Adrenal gland (tissue), 12 donors: Measurements from ENCODE around the gene SLC2A2. TPM values are rescaled to one million over a fixed set of nuclear protein-coding genes. Genes with fewer than 3 reads are reported as not detected.

Source experiments
- DNase-seq, 7 donors: peaks; one replicate each; pipeline ENCODE4 v3.0.0-alpha.2; 2019 to 2020
- H3K27ac ChIP-seq, 5 donors: fragments of 200-600 bp; sonication (generic) in 4 of 5; 1 replicate in 3 of 5; 2 replicates in 2 of 5; pipeline versions ENCODE4 v1.5.1 to v1.8.0; 2016 to 2020; ENCODE audit warnings: mild to moderate bottlenecking in 1 of 5
- H3K27me3 ChIP-seq: fragments of 200-600 bp; 2 replicates; pipeline ENCODE4 v1.8.0; 2021
- H3K36me3 ChIP-seq, 2 donors: fragments of 200-600 bp; replicated peaks in 1 of 2; 1 replicate in 1 of 2; 2 replicates in 1 of 2; pipeline versions ENCODE4 v1.5.1 to v1.8.0; 2018 to 2022
- H3K4me1 ChIP-seq, 2 donors: fragments of 200-600 bp; replicated peaks in 1 of 2; 1 replicate in 1 of 2; 2 replicates in 1 of 2; pipeline versions ENCODE4 v1.5.1 to v1.8.0; 2018 to 2021
- H3K4me3 ChIP-seq, 4 donors: fragments of 200-600 bp; sonication (generic) in 3 of 4; one replicate each; pipeline ENCODE4 v1.5.1; 2016 to 2018
- H3K9me3 ChIP-seq, 3 donors: fragments of 200-600 bp; sonication (generic) in 1 of 3; replicated peaks in 1 of 3; 1 replicate in 2 of 3; 2 replicates in 1 of 3; pipeline versions ENCODE4 v1.5.1 to v1.8.0; 2016 to 2021
- CTCF ChIP-seq, 6 experiments: fragments of 450-650 bp in 4 of 6; fragments of 200-600 bp in 2 of 6; sonication (generic) in 1 of 6; IDR thresholded peaks; 1 replicate in 5 of 6; 2 replicates in 1 of 6; pipeline versions ENCODE4 v1.5.1 to v1.8.0; 2016 to 2021; ENCODE audit warnings: antibody characterized with exemption in 6 of 6, mild to moderate bottlenecking in 2 of 6, moderate library complexity in 1 of 6
- POLR2A ChIP-seq, 2 donors: fragments of 450-650 bp; IDR thresholded peaks; one replicate each; pipeline ENCODE4 v1.6.1; 2017; ENCODE audit warnings: antibody characterized with exemption in 2 of 2, mild to moderate bottlenecking in 2 of 2, moderate library complexity in 1 of 2
- WGBS, 4 donors: extraction: QIAGEN DNeasy Blood & Tissue Kit in 2 of 4; methylation state at CpG; one replicate each; pipeline versions ENCODE4 v1.1.5 to v1.1.7; 2013 to 2017; 5-methylcytosine and 5-hydroxymethylcytosine counted together
- intact Hi-C, 2 donors: fragments of 100-400 bp; cut with DNase I; formaldehyde crosslinking; loops; one replicate each; pipeline versions ENCODE4 v1.14.1 to v1.15.0; 2022 to 2023
- polyA plus RNA-seq, 3 donors: library from polyadenylated mRNA; stranded (reverse); fragments of 200-250 nt in 2 of 3; fragments of 350-450 nt in 1 of 3; fragmentation: Illumina TruSeq in 1 of 3; extraction: RNeasy Lipid Tissue Mini Kit (QIAGEN cat#74804) in 1 of 3; gene quantifications; one replicate each; pipeline ENCODE4 v1.2.3, GENCODE V29; 2013 to 2014
- total RNA-seq, 9 donors: library from RNA; depleted of rRNA in 4 of 9; stranded (reverse); fragments of >200 nt in 4 of 9; fragments of 120-200 nt in 1 of 9; fragmentation: NEBNext Ultra II Directional in 1 of 9; extraction: Animal tissue kit (Norgen Biotek cat#: 25700) in 1 of 9; gene quantifications; one replicate each; pipeline versions ENCODE4 v1.1.0 to v1.2.4, GENCODE V29; 2013 to 2023
- donor health status: healthy with polysubstance abuse.
- donor health status: Bipolar disorder and iron deficiency.
- donor health status: DM: yes; HTN: yes; CAD: no.
- donor health status: DM: no; HTN: no; CAD: no.
- donor health status: DM: no; HTN: no; CAD: no.
- donor health status: DM: yes; HTN: yes; CAD: no.

The SLC2A2 gene
- total and polyA plus RNA-seq, 12 donors: 0.22 TPM; not detected in 11

DNA sequence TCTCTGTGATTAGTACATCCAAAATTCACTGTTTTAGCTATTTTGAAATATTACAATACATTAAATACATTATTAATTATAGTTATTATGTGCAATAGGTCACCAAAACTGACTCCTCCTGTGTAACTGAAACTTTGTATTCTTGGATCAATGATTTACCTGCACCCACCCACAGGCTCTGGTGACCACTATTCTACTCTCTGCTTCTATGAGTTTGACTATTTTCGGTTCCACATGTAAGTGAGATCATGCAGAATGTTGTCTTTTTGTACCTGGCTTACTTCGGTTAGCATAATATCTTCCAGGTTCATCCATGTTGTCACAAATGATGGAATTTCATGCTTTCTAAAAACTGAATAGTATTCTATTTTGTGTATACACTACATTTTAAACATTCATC is 43.8 kb downstream of the SLC2A2 start:
- intact Hi-C loops: no loop called here
- no peaks in the 10 kb centered on the region for H3K9me3 ChIP-seq
- no peak for DNase-seq
- no peak overlapping the region for H3K27ac ChIP-seq
- no peak overlapping the region for H3K4me3 ChIP-seq
- H3K36me3 ChIP-seq: no peaks in the 10 kb centered on the region
- TF ChIP-seq POLR2A (IDR thresholded peaks at IDR 0.05) (no peak), CTCF (IDR thresholded peaks at IDR 0.05) (no peak)
- H3K27me3 ChIP-seq: no peaks in the 10 kb centered on the region
- 84 to 91% (median 85%) methylated on average over 2 of the region's 2 CpGs for WGBS, 4 donors
- H3K4me1 ChIP-seq: no peaks in the 10 kb centered on the region

- H3K27me3 ChIP-seq: no peaks in the 10 kb centered on the region
- intact Hi-C loops: no loop called here
- no peaks in the 10 kb centered on the region for H3K4me1 ChIP-seq
- TF ChIP-seq POLR2A (IDR thresholded peaks at IDR 0.05) (no peak), CTCF (IDR thresholded peaks at IDR 0.05) (peak in 1 of 6 experiments; percentile 7)
- H3K4me3 ChIP-seq: no peak overlapping the region
- no peak for DNase-seq
- H3K36me3 ChIP-seq: no peaks in the 10 kb centered on the region
- H3K9me3 ChIP-seq: no peaks in the 10 kb centered on the region
- H3K27ac ChIP-seq: no peak overlapping the region
Observed at GRCh38 chr3:170980399-170980798, 46.1 kb downstream of the SLC2A2 start.

- Histone ChIP-seq H3K27me3 (peaks cover 10% of the 10 kb centered on the region), H3K4me3 (no peak overlapping the region), H3K9me3 (no peaks in the 10 kb centered on the region), H3K4me1 (no peaks in the 10 kb centered on the region), H3K36me3 (no peaks in the 10 kb centered on the region), H3K27ac (no peak overlapping the region)
- intact Hi-C loops: no loop called here
- no peak for TF ChIP-seq POLR2A (IDR thresholded peaks at IDR 0.05)
- TF ChIP-seq CTCF (IDR thresholded peaks at IDR 0.05): no peak
- WGBS, 4 donors: 74 to 80% (median 77%) methylated on average over 11 of the region's 11 CpGs
- DNase-seq: no peak
Observed at GRCh38 chr3:170977949-170978745, 48.4 kb downstream of the SLC2A2 start.

DNA sequence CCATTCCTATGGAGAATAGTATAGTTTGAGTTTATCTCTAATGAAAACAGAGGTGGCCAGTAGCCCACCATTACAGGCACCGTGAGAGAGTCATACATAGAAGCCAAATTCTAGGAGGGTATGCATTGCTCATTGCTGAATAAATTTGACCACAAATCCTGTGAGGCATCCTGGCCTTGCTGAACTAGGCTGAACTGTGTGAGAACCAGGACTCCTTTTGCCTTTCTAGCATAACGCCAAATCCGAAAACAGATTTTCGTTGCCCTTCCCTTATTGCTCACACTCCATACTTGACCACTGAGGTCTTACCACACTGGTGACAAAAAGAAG is 50.4 kb downstream of the SLC2A2 start:
- Histone ChIP-seq H3K27me3 (peaks cover 10% of the 10 kb centered on the region), H3K36me3 (no peaks in the 10 kb centered on the region), H3K4me3 (no peak overlapping the region), H3K9me3 (no peaks in the 10 kb centered on the region), H3K27ac (no peak overlapping the region), H3K4me1 (no peaks in the 10 kb centered on the region)
- TF ChIP-seq POLR2A (IDR thresholded peaks at IDR 0.05): no peak
- TF ChIP-seq CTCF (IDR thresholded peaks at IDR 0.05): no peak
- WGBS, 4 donors: 69 to 85% (median 80%) methylated on average over 4 of the region's 4 CpGs
- intact Hi-C loops: no loop called here
- no peak for DNase-seq
